ENCODE measurements around the gene GPR137.
A peak's percentile ranks its signal among the peaks of the same experiment; 100 is the strongest.

Gene GPR137

GRCh38 chr11:64250415-64251015 is 35.1 kb upstream of the GPR137 start:
- no peak overlapping the region for H2AK5ac ChIP-seq (ENCODE audit: low read length, severe bottlenecking)
- H3K9me3 ChIP-seq (ENCODE audit: control insufficient read depth, low read length): no peaks in the 10 kb centered on the region
- H3K4me2 ChIP-seq (ENCODE audit: low read length, poor library complexity, severe bottlenecking): peak overlapping the region; percentile 95
- no peaks in the 10 kb centered on the region for H3K27me3 ChIP-seq (ENCODE audit: control insufficient read depth in 1 of 2, insufficient read depth in 1 of 2, low read length in 2 of 2)
- H3K4me1 ChIP-seq (ENCODE audit: control insufficient read depth, insufficient read depth, low read depth, low read length): peaks cover 37% of the 10 kb centered on the region
- H3K23ac ChIP-seq (ENCODE audit: low read length in 2 of 2): no peak overlapping the region
- peak overlapping the region; percentile 89 for H2AFZ ChIP-seq (ENCODE audit: low read depth, low read length)
- peak overlapping the region; percentile 93 for H4K8ac ChIP-seq (ENCODE audit: low read length)
- peak overlapping the region; percentile 64 to 77 for H3K4me3 ChIP-seq (ENCODE audit: insufficient read depth in 1 of 2, low read depth in 1 of 2, low read length in 2 of 2)
- H3K36me3 ChIP-seq (ENCODE audit: control insufficient read depth in 1 of 2, insufficient read depth in 2 of 2, low read depth in 1 of 2, low read length in 2 of 2): peaks cover 9 to 17% of the 10 kb centered on the region in 2 experiments
- no peak overlapping the region for H2BK12ac ChIP-seq (ENCODE audit: low read length in 2 of 2)
- H3K4ac ChIP-seq (ENCODE audit: low read depth in 1 of 2, low read length in 2 of 2): peak overlapping the region in 1 of 2 experiments; percentile 43
- 12% methylated on average over 13 of the region's 13 CpGs for WGBS
- peak; percentile 43 for DNase-seq
- H3K9ac ChIP-seq (ENCODE audit: low read length): peak overlapping the region; percentile 76
- peak overlapping the region in 1 of 2 experiments; percentile 27 for H3K14ac ChIP-seq (ENCODE audit: low read length in 2 of 2)
- H3K18ac ChIP-seq (ENCODE audit: low read depth in 1 of 2, low read length in 2 of 2): peak overlapping the region; percentile 18 to 67
- peaks cover 23% of the 10 kb centered on the region for H3K79me1 ChIP-seq (replicated peaks; ENCODE audit: low read length, poor library complexity, severe bottlenecking)
- no peak overlapping the region for H2BK120ac ChIP-seq (ENCODE audit: low read depth, low read length)
- no peak overlapping the region for H2BK5ac ChIP-seq (ENCODE audit: low read depth, low read length, poor library complexity, severe bottlenecking)
- no peak overlapping the region for H3K27ac ChIP-seq (ENCODE audit: low read length, poor library complexity, severe bottlenecking)
- peak overlapping the region; percentile 61 for H4K91ac ChIP-seq (ENCODE audit: low read length)
- H2BK15ac ChIP-seq (ENCODE audit: low read depth, poor library complexity, severe bottlenecking): peak overlapping the region; percentile 60

- peak within 1 kb of the TSS; percentile 38 to 58 for H2BK12ac ChIP-seq (ENCODE audit: low read length in 2 of 2)
Observed at GRCh38 chr11:64251016-64251752, 34.5 kb upstream of the GPR137 start, which contains the start of gene PLCB3. Gene PLCB3 (plus strand): TSS chr11:64251530. CDS start chr11:64251650, 120 bp downstream.

GRCh38 chr11:64251753-64252002 is 34.0 kb upstream of the GPR137 start:
- Histone ChIP-seq H3K9me3 (ENCODE audit: control insufficient read depth, low read length) (no peaks in the 10 kb centered on the region), H2BK12ac (ENCODE audit: low read length in 2 of 2) (no peak overlapping the region), H3K4me2 (ENCODE audit: low read length, poor library complexity, severe bottlenecking) (peak overlapping the region; percentile 92), H2BK5ac (ENCODE audit: low read depth, low read length, poor library complexity, severe bottlenecking) (no peak overlapping the region), H3K4me1 (ENCODE audit: control insufficient read depth, insufficient read depth, low read depth, low read length) (peaks cover 37% of the 10 kb centered on the region), H3K23ac (ENCODE audit: low read length in 2 of 2) (no peak overlapping the region), H3K27ac (ENCODE audit: low read length, poor library complexity, severe bottlenecking) (no peak overlapping the region), H3K36me3 (ENCODE audit: control insufficient read depth in 1 of 2, insufficient read depth in 2 of 2, low read depth in 1 of 2, low read length in 2 of 2) (peaks cover 20 to 29% of the 10 kb centered on the region in 2 experiments), H3K9ac (ENCODE audit: low read length) (peak overlapping the region; percentile 91), H3K27me3 (ENCODE audit: control insufficient read depth in 1 of 2, insufficient read depth in 1 of 2, low read length in 2 of 2) (no peaks in the 10 kb centered on the region), H3K14ac (ENCODE audit: low read length in 2 of 2) (peak overlapping the region; percentile 28 to 96), H3K4me3 (ENCODE audit: insufficient read depth in 1 of 2, low read depth in 1 of 2, low read length in 2 of 2) (peak overlapping the region; percentile 78 to 85), H4K91ac (ENCODE audit: low read length) (no peak overlapping the region), H2AK5ac (ENCODE audit: low read length, severe bottlenecking) (no peak overlapping the region), H3K18ac (ENCODE audit: low read depth in 1 of 2, low read length in 2 of 2) (peak overlapping the region; percentile 40 to 71), H3K4ac (ENCODE audit: low read depth in 1 of 2, low read length in 2 of 2) (peak overlapping the region in 1 of 2 experiments; percentile 64), H4K8ac (ENCODE audit: low read length) (no peak overlapping the region), H2BK15ac (ENCODE audit: low read depth, poor library complexity, severe bottlenecking) (peak overlapping the region; percentile 28), H3K79me1 (replicated peaks; ENCODE audit: low read length, poor library complexity, severe bottlenecking) (peaks cover 31% of the 10 kb centered on the region), H2BK120ac (ENCODE audit: low read depth, low read length) (peak overlapping the region; percentile 42), H2AFZ (ENCODE audit: low read depth, low read length) (peak overlapping the region; percentile 29)
- no peak for DNase-seq
- under 1% methylated on average over 18 of the region's 18 CpGs for WGBS

More at GRCh38 chr11:64251016-64251752, 34.5 kb upstream of the GPR137 start, which contains the start of gene PLCB3:
- Histone ChIP-seq H3K27ac (ENCODE audit: low read length, poor library complexity, severe bottlenecking) (no peak within 1 kb of the TSS), H2BK5ac (ENCODE audit: low read depth, low read length, poor library complexity, severe bottlenecking) (no peak within 1 kb of the TSS), H3K4me3 (ENCODE audit: insufficient read depth in 1 of 2, low read depth in 1 of 2, low read length in 2 of 2) (peak within 1 kb of the TSS; percentile 78 to 85), H3K79me1 (replicated peaks; ENCODE audit: low read length, poor library complexity, severe bottlenecking) (peaks cover 26% of the 10 kb centered on the region), H3K27me3 (ENCODE audit: control insufficient read depth in 1 of 2, insufficient read depth in 1 of 2, low read length in 2 of 2) (no peaks in the 10 kb centered on the region), H3K4me1 (ENCODE audit: control insufficient read depth, insufficient read depth, low read depth, low read length) (peaks cover 35% of the 10 kb centered on the region), H3K36me3 (ENCODE audit: control insufficient read depth in 1 of 2, insufficient read depth in 2 of 2, low read depth in 1 of 2, low read length in 2 of 2) (peaks cover 15 to 24% of the 10 kb centered on the region in 2 experiments), H3K9me3 (ENCODE audit: control insufficient read depth, low read length) (no peaks in the 10 kb centered on the region), H3K4me2 (ENCODE audit: low read length, poor library complexity, severe bottlenecking) (peak within 1 kb of the TSS; percentile 95), H4K91ac (ENCODE audit: low read length) (peak within 1 kb of the TSS; percentile 61), H2BK15ac (ENCODE audit: low read depth, poor library complexity, severe bottlenecking) (peak within 1 kb of the TSS; percentile 60), H3K14ac (ENCODE audit: low read length in 2 of 2) (peak within 1 kb of the TSS; percentile 28 to 96), H2AFZ (ENCODE audit: low read depth, low read length) (peak within 1 kb of the TSS; percentile 89), H3K23ac (ENCODE audit: low read length in 2 of 2) (no peak within 1 kb of the TSS), H2BK120ac (ENCODE audit: low read depth, low read length) (peak within 1 kb of the TSS; percentile 42), H3K9ac (ENCODE audit: low read length) (peak within 1 kb of the TSS; percentile 91), H2AK5ac (ENCODE audit: low read length, severe bottlenecking) (peak within 1 kb of the TSS; percentile 38), H3K4ac (ENCODE audit: low read depth in 1 of 2, low read length in 2 of 2) (peak within 1 kb of the TSS; percentile 39 to 85), H3K18ac (ENCODE audit: low read depth in 1 of 2, low read length in 2 of 2) (peak within 1 kb of the TSS; percentile 40 to 71), H4K8ac (ENCODE audit: low read length) (peak within 1 kb of the TSS; percentile 93)
- peak; percentile 44 for DNase-seq
- 2% methylated on average over 39 of the region's 75 CpGs for WGBS

All from mesenchymal stem cell (in vitro differentiated cells and primary cell).